Right lobe of liver (tissue), 6 donors: Measurements from ENCODE around the gene TCP10L. TPM values are rescaled to one million over a fixed set of nuclear protein-coding genes. Genes with fewer than 3 reads are reported as not detected.

Experiments used
- ATAC-seq, 4 donors: fragments of 200-7000 bp; cut with Tn5 transposase; one replicate each; pipeline ENCODE4 v1.9.1; 2020; ENCODE audit warnings: mild to moderate bottlenecking in 4 of 4, moderate library complexity in 4 of 4
- DNase-seq, 3 donors: peaks; one replicate each; pipeline ENCODE4 v3.0.0-alpha.2; 2020
- H3K27ac ChIP-seq, 3 donors: fragments of 200-600 bp; one replicate each; pipeline ENCODE4 v1.8.0; 2022
- H3K27me3 ChIP-seq, 2 donors: fragments of 200-600 bp; one replicate each; pipeline ENCODE4 v1.8.0; 2022
- H3K36me3 ChIP-seq, 4 donors: fragments of 200-600 bp; sonication (generic) in 1 of 4; one replicate each; pipeline versions ENCODE4 v1.5.1 to v1.8.0; 2017 to 2022; ENCODE audit warnings: control low read depth in 1 of 4
- H3K4me1 ChIP-seq, 4 donors: fragments of 200-600 bp; sonication (generic) in 1 of 4; one replicate each; pipeline versions ENCODE4 v1.5.1 to v1.8.0; 2017 to 2022; ENCODE audit warnings: control low read depth in 1 of 4
- H3K4me3 ChIP-seq, 3 donors: fragments of 200-600 bp; one replicate each; pipeline ENCODE4 v1.8.0; 2022
- H3K9me3 ChIP-seq, 4 donors: fragments of 200-600 bp; sonication (generic) in 1 of 4; one replicate each; pipeline versions ENCODE4 v1.5.1 to v1.8.0; 2017 to 2022; ENCODE audit warnings: control low read depth in 1 of 4
- CTCF ChIP-seq, 4 donors: fragments of 200-600 bp in 3 of 4; fragments of 450-650 bp in 1 of 4; IDR thresholded peaks; one replicate each; pipeline versions ENCODE4 v1.5.1 to v1.8.0; 2016 to 2022; ENCODE audit warnings: antibody characterized with exemption in 4 of 4, mild to moderate bottlenecking in 2 of 4
- POLR2A ChIP-seq: fragments of 450-650 bp; IDR thresholded peaks from one replicate; pipeline ENCODE4 v1.6.1; 2017; ENCODE audit warnings: antibody characterized with exemption, mild to moderate bottlenecking
- WGBS: methylation state at CpG from one replicate; pipeline ENCODE4 v1.1.6; 2018; ENCODE audit warnings: low coverage, low lambda C conversion rate; ENCODE audit not compliant: insufficient coverage; ENCODE audit errors: missing lambda C conversion rate; 5-methylcytosine and 5-hydroxymethylcytosine counted together
- intact Hi-C, 2 donors: fragments of 100-400 bp; cut with DNase I; formaldehyde crosslinking; loops; one replicate each; pipeline versions ENCODE4 v1.11.2 to v1.14.1; 2022
- total RNA-seq, 6 experiments: library from RNA; depleted of rRNA in 2 of 6; stranded (reverse); fragments of >200 nt in 2 of 6; fragmentation: NEBNext Ultra II Directional in 3 of 6; extraction: Animal tissue kit (Norgen Biotek cat#: 25700) in 3 of 6; gene quantifications; one replicate each; pipeline versions ENCODE4 v1.1.0 to v1.2.4, GENCODE V29; 2016 to 2023
- donor health status: DM: no; HTN: yes; CAD: no.
- donor health status: DM: no; HTN: no; CAD: no.
- donor health status: DM: no; HTN: no; CAD: no.
- donor health status: DM: no; HTN: yes; CAD: no.
- donor health status: DM: no; HTN: yes; CAD: no.

Gene TCP10L
- total RNA-seq, 6 experiments from 2014 or later = 1.5 to 7.1 (median 3.8) TPM

DNA sequence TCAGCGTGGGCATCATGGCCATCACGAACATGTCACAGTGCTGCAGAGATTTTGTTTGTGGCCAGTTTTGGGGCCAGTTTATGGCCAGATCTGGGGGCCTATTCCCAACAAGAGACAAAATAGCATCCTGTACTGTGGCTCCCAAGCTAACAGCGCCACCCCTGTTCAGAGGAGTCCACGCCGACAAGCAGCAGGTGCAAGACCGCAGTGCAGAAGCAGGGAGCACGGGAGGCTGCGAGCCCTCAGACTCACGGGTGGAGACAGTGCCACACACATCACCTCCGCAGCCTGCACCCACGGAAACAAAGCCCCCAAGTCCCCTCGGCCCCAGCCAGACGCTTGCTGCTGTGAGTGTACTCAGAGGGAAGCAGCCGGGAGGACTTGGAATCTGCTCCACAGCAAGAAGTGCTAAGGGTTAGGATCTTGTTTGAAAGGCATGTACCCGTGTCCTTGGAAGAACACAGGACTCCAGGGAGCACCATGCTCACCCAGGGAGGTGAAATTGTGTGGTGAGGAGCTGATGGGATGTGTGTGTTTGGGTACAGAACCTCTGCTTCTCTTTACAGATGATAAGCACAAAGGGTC is 7.1 kb downstream of the TCP10L start:
- Histone ChIP-seq H3K4me1 (no peaks in the 10 kb centered on the region), H3K27me3 (no peaks in the 10 kb centered on the region), H3K36me3 (no peaks in the 10 kb centered on the region), H3K27ac (no peak overlapping the region), H3K4me3 (no peak overlapping the region), H3K9me3 (no peaks in the 10 kb centered on the region)
- TF ChIP-seq CTCF (IDR thresholded peaks at IDR 0.05) (no peak), POLR2A (no peak)
- intact Hi-C loops = no loop called here
- DNase-seq (no peak), ATAC-seq (no peak)
- WGBS = no CpG with 5 or more reads among the region's 15 CpGs

DNA sequence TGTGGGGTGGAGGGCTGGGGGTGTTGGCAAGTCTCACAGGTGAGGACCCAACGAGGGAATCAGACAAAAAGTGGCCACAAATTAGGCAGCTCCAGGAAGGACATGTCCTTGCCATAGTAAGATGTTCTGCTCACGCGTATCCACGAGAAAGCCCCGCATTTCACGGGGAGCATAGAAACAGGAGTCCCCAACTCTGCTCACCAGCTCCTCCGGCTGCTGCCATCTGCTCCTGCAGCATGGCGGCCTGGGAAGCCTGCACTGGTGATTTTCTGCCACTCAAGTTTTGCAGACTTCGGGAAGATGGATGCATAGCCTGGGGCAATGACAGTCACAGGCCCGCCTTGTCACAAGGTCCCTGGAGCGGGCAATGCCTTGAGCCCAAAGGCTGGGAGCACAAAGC is 9.3 kb downstream of the TCP10L start:
- H3K4me1 ChIP-seq = no peaks in the 10 kb centered on the region
- WGBS = 96% methylated on average over 10 of the region's 11 CpGs
- ATAC-seq = no peak
- H3K36me3 ChIP-seq = no peaks in the 10 kb centered on the region
- H3K27ac ChIP-seq = no peak overlapping the region
- TF ChIP-seq CTCF (IDR thresholded peaks at IDR 0.05) = no peak
- no peak for TF ChIP-seq POLR2A
- DNase-seq = no peak
- H3K27me3 ChIP-seq = no peaks in the 10 kb centered on the region
- intact Hi-C loops = no loop called here
- no peaks in the 10 kb centered on the region for H3K9me3 ChIP-seq
- no peak overlapping the region for H3K4me3 ChIP-seq

DNA sequence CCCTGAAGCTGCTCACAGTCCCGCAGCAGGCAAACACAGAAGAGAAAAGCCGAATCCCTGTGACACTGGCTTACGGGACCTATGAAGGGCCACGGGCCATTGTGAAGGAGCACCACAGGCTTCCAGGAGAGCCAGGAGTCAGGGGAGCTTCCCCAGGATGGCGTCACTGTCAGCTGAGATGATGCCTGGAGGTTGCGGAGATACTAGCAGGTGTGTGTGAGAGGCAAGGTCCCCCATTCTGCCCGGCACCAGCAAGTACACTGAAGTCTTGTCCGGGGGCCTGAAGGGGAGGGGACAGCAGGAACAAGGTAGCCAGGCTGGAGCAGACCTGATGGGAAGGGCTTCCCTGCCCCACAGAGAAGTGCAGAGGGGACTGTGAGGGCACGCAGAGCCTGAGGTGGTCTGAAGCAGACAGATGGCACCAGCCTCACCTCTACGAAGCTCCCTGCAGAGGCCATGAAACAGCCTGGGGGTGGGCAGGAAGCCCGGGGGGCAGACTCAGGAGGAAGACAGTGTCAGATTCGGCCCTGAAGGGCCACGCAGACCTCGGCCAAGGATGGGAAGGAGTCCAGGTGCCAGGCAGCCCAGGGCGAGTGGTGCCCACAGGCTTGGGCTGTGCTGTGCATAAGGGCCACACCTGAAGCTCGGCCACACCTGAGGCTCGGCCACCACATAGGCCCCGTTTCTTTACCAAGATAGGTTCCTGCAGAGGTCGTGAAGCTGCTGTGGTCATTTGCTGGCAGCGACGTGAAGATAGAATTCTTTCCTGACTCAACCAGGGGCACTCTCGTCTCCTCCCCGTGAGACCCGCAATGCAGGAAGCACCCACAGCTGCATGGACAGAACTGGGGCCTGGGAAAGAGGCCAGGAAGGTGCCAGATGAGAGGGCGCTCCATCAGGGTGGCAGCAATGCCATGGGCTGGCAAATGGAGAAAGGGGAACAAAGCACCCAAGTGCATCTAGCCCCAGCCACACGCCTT is 10.1 kb downstream of the TCP10L start:
- DNase-seq = no peak
- intact Hi-C loops = no loop called here
- 83% methylated on average over 12 of the region's 26 CpGs for WGBS
- Histone ChIP-seq H3K36me3 (no peaks in the 10 kb centered on the region), H3K27ac (no peak overlapping the region), H3K4me1 (no peaks in the 10 kb centered on the region), H3K9me3 (no peaks in the 10 kb centered on the region), H3K4me3 (no peak overlapping the region), H3K27me3 (no peaks in the 10 kb centered on the region)
- ATAC-seq = peak in 2 of 4 donors; percentile 11 to 36
- TF ChIP-seq POLR2A (no peak), CTCF (IDR thresholded peaks at IDR 0.05) (no peak)

DNA sequence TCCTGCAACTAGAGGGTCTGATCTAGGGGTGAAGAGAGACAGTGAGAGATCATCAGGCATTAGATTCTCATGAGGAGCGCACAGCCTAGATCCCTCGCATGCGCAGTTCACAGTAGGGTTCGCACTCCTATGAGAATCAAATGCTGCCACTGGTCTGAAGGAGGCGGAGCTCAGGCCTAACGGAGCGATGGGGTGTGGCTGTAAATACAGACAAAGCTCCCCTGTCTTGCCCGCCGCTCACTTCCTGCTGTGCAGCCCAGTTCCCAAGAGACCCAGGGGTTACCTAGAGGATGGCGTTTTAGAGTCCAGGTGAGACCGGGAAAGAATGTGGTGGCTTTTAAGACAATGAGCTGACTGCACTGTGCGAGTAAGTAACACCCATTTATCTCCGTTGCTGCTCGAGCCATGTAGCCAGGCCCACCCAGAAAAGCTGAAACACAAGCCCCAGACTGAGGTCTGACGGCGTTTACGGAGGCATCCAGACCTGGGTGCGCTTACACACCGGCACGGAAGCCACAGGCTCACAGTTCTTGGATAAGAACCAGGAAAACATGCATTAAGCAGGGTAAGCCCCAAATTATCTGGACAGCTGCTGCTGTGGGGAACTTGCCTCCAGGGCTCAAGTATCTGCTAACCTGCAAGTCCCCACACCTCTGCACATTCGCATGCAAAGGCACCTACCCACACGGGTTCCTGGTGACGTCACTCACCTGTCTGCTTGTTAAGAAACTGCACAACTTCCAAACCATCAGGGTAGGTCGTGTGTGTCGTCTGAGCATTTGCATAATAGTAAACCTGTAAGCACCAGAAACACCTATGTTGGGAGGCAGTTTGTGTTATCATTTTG is 12.5 kb downstream of the TCP10L start:
- H3K27me3 ChIP-seq = no peaks in the 10 kb centered on the region
- H3K27ac ChIP-seq = no peak overlapping the region
- DNase-seq (no peak), ATAC-seq (no peak)
- no peaks in the 10 kb centered on the region for H3K36me3 ChIP-seq
- intact Hi-C loops = no loop called here
- H3K4me3 ChIP-seq = no peak overlapping the region
- H3K9me3 ChIP-seq = no peaks in the 10 kb centered on the region
- TF ChIP-seq CTCF (IDR thresholded peaks at IDR 0.05) = no peak
- no peak for TF ChIP-seq POLR2A
- peaks cover 0 to 4% (median 0%) of the 10 kb centered on the region in 4 donors for H3K4me1 ChIP-seq
- WGBS = 67% methylated on average over 6 of the region's 25 CpGs
